Transverse colon (tissue), 4 donors: ENCODE results near the gene SPCS1.

ENCODE experiments used
- EP300 ChIP-seq: sonication (generic); formaldehyde crosslinking; IDR thresholded peaks from one replicate; pipeline ENCODE4 v1.6.1; 2017; ENCODE audit warnings: antibody characterized with exemption, low read depth
- POLR2AphosphoS5 ChIP-seq, 3 donors: sonication (generic); formaldehyde crosslinking; IDR thresholded peaks; one replicate each; pipeline ENCODE4 v1.6.1; 2016; ENCODE audit warnings: antibody characterized with exemption in 3 of 3
- TF ChIP-seq, protein P1 (sequence below), 5 experiments: fragments of 200-600 bp in 3 of 5; fragments of 450-650 bp in 2 of 5; sonication (generic) in 3 of 5; IDR thresholded peaks; 1 replicate in 2 of 5; 2 replicates in 3 of 5; pipeline ENCODE4 v1.5.1; 2016 to 2017; ENCODE audit warnings: antibody characterized with exemption in 5 of 5, inconsistent platforms in 3 of 5, mild to moderate bottlenecking in 2 of 5, moderate library complexity in 1 of 5

DNA sequence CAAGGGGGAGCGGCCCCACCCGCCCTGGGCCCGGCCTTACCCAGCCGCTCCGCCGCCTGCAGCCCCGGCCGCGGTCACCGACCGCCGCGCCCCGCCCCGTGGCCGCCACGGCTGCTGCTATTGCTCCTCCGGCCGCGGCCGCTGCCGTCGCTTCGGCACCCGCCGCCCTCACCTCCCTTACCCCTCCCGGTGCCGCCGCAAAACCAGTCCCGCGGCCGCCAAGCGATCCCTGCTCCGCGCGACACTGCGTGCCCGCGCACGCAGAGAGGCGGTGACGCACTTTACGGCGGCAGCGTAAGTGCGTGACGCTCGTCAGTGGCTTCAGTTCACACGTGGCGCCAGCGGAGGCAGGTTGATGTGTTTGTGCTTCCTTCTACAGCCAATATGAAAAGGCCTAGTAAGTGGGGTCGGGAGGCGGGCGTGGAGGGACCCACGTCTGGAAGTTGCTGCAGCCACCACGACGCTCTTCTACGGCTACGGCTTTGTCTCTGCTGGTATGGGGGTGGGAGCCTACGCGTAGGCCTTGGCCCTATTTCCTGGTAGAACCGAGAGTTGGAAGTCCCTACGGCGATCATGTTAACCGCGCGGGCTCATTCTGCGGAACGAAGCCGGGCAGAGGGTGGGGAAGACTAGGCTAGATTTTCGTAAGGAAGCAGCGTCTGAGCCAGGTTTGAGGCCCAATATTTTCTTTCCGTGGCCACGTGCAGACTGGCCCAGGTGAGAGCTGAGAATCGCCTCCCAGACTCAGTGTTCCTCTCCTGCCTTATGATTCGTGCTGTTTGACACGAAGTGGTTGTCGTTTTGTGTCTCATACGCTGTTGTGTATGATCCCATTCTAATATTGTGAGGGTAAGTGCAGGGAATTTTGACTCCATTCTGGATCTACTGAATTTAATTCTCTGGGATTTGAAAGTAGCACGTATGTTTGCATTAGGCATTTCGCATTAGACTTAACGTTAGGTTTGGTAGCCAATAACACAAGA lies 19.9 kb upstream of the SPCS1 start, which contains the start of the genes GNL3 and PBRM1:
- TF ChIP-seq POLR2AphosphoS5 (IDR thresholded peaks at IDR 0.05) = peak; percentile 92 to 96 (median 94)
- TF ChIP-seq, protein P1, sequence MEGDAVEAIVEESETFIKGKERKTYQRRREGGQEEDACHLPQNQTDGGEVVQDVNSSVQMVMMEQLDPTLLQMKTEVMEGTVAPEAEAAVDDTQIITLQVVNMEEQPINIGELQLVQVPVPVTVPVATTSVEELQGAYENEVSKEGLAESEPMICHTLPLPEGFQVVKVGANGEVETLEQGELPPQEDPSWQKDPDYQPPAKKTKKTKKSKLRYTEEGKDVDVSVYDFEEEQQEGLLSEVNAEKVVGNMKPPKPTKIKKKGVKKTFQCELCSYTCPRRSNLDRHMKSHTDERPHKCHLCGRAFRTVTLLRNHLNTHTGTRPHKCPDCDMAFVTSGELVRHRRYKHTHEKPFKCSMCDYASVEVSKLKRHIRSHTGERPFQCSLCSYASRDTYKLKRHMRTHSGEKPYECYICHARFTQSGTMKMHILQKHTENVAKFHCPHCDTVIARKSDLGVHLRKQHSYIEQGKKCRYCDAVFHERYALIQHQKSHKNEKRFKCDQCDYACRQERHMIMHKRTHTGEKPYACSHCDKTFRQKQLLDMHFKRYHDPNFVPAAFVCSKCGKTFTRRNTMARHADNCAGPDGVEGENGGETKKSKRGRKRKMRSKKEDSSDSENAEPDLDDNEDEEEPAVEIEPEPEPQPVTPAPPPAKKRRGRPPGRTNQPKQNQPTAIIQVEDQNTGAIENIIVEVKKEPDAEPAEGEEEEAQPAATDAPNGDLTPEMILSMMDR (IDR thresholded peaks at IDR 0.05) = no peak
- TF ChIP-seq EP300 = no peak
